Thyroid gland (tissue), 4 donors: ENCODE measurements around the gene SPATA20.

Source experiments
- CTCF ChIP-seq, 6 experiments: fragments of 200-600 bp in 3 of 6; fragments of 450-650 bp in 3 of 6; sonication (generic) in 3 of 6; IDR thresholded peaks; one replicate each; pipeline ENCODE4 v1.5.1; 2016 to 2019; ENCODE audit warnings: antibody characterized with exemption in 6 of 6, mild to moderate bottlenecking in 2 of 6, inconsistent platforms in 1 of 6, moderate library complexity in 1 of 6
- POLR2A ChIP-seq, 2 donors: fragments of 450-650 bp; IDR thresholded peaks; one replicate each; pipeline ENCODE4 v1.6.1; 2017; ENCODE audit warnings: antibody characterized with exemption in 2 of 2, mild to moderate bottlenecking in 2 of 2, moderate library complexity in 1 of 2

GRCh38 chr17:50521514-50521913, 25.5 kb upstream of the SPATA20 start:
- TF ChIP-seq CTCF (IDR thresholded peaks at IDR 0.05) (no peak), POLR2A (IDR thresholded peaks at IDR 0.05) (no peak)
